ENCODE results near the gene DYNLL1.

DYNLL1 gene

DNA sequence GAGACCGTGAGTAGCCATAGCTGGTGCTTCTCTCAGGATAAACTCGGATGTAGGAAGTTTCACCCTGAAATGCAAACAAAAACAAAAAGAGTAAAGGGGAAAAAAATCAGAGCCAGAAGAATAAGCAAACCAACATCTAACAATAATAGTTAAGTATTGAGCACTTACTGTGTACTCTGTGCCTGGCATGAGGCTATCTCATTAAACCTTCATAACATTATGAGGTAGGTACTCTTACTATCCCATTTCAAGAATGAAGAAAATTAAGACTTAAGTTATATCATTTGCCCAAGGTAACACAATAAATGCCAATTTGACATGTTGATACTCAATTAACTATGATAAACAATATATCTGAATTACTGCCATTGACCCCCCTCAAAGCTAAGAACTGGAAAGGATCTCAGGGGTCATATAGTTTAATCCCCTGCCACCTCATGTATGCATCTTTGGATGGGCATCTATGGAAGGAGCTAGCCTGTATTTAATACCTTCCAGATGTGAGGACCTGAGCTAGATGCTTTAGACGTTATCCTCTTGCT, 33.7 kb upstream of the DYNLL1 start:
- no peak overlapping the region for H3K9ac ChIP-seq
- H3K27me3 ChIP-seq, result no peaks in the 10 kb centered on the region
- no peak overlapping the region for H3K27ac ChIP-seq
- no peak overlapping the region for H3K4me2 ChIP-seq
- H3K4me1 ChIP-seq, result peaks cover 6 to 21% (median 13%) of the 10 kb centered on the region in 10 experiments
- no peak for TF ChIP-seq Cebpa-rat (IDR thresholded peaks at IDR 0.05)
- no peak overlapping the region for H3K4me3 ChIP-seq
- peaks cover 95 to 100% (median 100%) of the 10 kb centered on the region in 11 experiments for H3K36me3 ChIP-seq
- peaks cover 69 to 100% (median 99%) of the 10 kb centered on the region in 11 experiments for H4K20me1 ChIP-seq
- no peaks in the 10 kb centered on the region for H3K9me3 ChIP-seq (replicated peaks in 1 of 11)

GRCh38 chr12:120463712-120464111, 32.2 kb upstream of the DYNLL1 start:
- Histone ChIP-seq H3K9ac (no peak overlapping the region), H4K20me1 (peaks cover 77 to 100% (median 99%) of the 10 kb centered on the region in 11 experiments), H3K4me1 (peaks cover 17 to 30% (median 23%) of the 10 kb centered on the region in 10 experiments), H3K4me3 (no peak overlapping the region), H3K4me2 (no peak overlapping the region), H3K27me3 (no peaks in the 10 kb centered on the region), H3K27ac (no peak overlapping the region), H3K36me3 (peaks cover 83 to 93% (median 91%) of the 10 kb centered on the region in 11 experiments), H3K9me3 (replicated peaks in 1 of 11) (no peaks in the 10 kb centered on the region)
- no peak for TF ChIP-seq Cebpa-rat (IDR thresholded peaks at IDR 0.05)

DNA sequence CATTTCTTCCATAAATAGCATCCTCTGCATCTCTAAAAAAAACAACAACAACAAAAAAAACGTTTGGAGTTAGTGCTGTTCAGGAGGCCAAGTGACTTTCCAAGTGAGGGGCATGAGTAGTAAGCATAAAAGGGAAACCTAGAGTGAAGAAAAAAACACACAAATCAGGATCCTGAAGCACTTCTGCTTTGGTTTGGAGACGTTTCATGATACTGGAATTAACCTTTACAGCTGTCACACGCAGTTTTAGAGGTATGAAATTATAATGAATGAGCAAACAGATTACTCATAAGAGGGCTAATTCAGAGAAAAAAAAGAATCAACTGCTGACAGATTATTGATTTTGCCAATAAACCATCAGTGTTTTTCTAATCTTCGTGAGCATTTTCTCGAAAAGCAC, 30.2 kb upstream of the DYNLL1 start:
- peak overlapping the region in 6 of 11 experiments; percentile 86 to 93 (median 89); a peak in 10 of 22 replicates for H3K4me2 ChIP-seq
- H3K9ac ChIP-seq, result peak overlapping the region in 6 of 11 experiments; percentile 10 to 99 (median 24); a peak in 7 of 22 replicates
- H3K4me3 ChIP-seq, result no peak overlapping the region
- peaks cover 70 to 83% (median 83%) of the 10 kb centered on the region in 11 experiments for H4K20me1 ChIP-seq
- H3K36me3 ChIP-seq, result peaks cover 63 to 72% (median 70%) of the 10 kb centered on the region in 11 experiments
- TF ChIP-seq Cebpa-rat (IDR thresholded peaks at IDR 0.05), result no peak
- no peaks in the 10 kb centered on the region for H3K9me3 ChIP-seq (replicated peaks in 1 of 11)
- no peak overlapping the region for H3K27ac ChIP-seq
- H3K4me1 ChIP-seq, result peaks cover 26 to 37% (median 31%) of the 10 kb centered on the region in 10 experiments
- no peaks in the 10 kb centered on the region for H3K27me3 ChIP-seq

DNA sequence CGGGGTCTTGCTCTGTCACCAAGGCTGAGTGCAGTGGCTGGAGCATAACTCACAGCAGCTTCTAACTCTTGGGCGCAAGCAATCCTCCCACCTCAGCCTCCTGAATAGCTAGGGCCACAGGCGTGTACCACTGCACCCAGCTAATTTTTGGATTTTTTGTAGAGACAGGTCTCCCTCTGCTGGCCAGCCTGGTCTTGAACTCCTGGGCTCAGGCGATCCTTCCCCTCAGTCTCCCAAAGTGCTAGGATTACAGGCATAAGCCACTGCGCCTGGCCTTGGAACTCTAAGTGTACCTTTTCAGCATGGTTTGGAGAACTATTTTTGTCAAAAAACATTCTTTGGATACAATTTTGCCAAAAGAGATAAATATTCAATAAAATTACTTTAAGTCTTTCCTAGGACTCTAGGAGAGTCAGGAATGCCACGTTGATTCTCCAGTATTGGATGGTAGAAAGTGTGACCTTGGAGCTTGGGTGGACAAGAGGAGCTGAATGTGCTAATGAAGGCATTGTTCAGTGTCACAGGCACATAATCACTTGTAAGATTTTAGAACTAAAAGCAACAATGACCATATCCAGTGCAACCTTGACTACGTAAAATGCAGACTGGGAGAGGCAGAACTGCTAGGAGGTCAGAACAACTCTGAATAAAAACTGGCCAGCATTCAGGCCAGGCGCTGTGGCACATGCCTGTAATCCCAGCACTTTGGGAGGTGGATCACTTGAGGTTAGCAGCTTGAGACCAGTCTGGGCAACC, 29.2 kb upstream of the DYNLL1 start:
- no peak overlapping the region for H3K27ac ChIP-seq

GRCh38 chr12:120467439-120467838, 28.5 kb upstream of the DYNLL1 start:
- Histone ChIP-seq H3K27me3 (no peaks in the 10 kb centered on the region), H3K4me3 (peak overlapping the region in 7 of 10 experiments; percentile 85 to 99 (median 96); a peak in 10 of 20 replicates), H3K27ac (no peak overlapping the region), H3K4me1 (peaks cover 35 to 50% (median 42%) of the 10 kb centered on the region in 10 experiments), H4K20me1 (peaks cover 63 to 67% (median 66%) of the 10 kb centered on the region in 11 experiments), H3K9me3 (replicated peaks in 1 of 11) (no peaks in the 10 kb centered on the region), H3K36me3 (peaks cover 46 to 55% (median 54%) of the 10 kb centered on the region in 11 experiments), H3K9ac (peak overlapping the region; percentile 92 to 99 (median 98); a peak in 18 of 22 replicates), H3K4me2 (peak overlapping the region; percentile 72 to 95 (median 90))
- no peak for TF ChIP-seq Cebpa-rat (IDR thresholded peaks at IDR 0.05)

More for the DNA sequence above, 29.2 kb upstream of the DYNLL1 start:
- no peaks in the 10 kb centered on the region for H3K9me3 ChIP-seq (replicated peaks in 1 of 11)
- no peaks in the 10 kb centered on the region for H3K27me3 ChIP-seq
- H3K4me1 ChIP-seq, result peaks cover 33 to 44% (median 40%) of the 10 kb centered on the region in 10 experiments
- H3K4me3 ChIP-seq, result peak overlapping the region in 1 of 10 experiments; percentile 9; a peak in 1 of 20 replicates
- H3K36me3 ChIP-seq, result peaks cover 53 to 62% (median 61%) of the 10 kb centered on the region in 11 experiments
- peak overlapping the region; percentile 72 to 95 (median 90) for H3K4me2 ChIP-seq
- no peak for TF ChIP-seq Cebpa-rat (IDR thresholded peaks at IDR 0.05)
- H4K20me1 ChIP-seq, result peaks cover 70 to 74% (median 73%) of the 10 kb centered on the region in 11 experiments
- peak overlapping the region; percentile 6 to 99 (median 38); a peak in 13 of 22 replicates for H3K9ac ChIP-seq

GRCh38 chr12:120468325-120468820, 27.5 kb upstream of the DYNLL1 start:
- H3K27me3 ChIP-seq, result no peaks in the 10 kb centered on the region
- H3K27ac ChIP-seq, result peak overlapping the region; percentile 92 to 99 (median 97)
- H3K4me3 ChIP-seq, result peak overlapping the region; percentile 85 to 99 (median 96)
- no peaks in the 10 kb centered on the region for H3K9me3 ChIP-seq (replicated peaks in 1 of 11)
- peaks cover 38 to 57% (median 45%) of the 10 kb centered on the region in 10 experiments for H3K4me1 ChIP-seq
- peaks cover 37 to 46% (median 44%) of the 10 kb centered on the region in 11 experiments for H3K36me3 ChIP-seq
- peak overlapping the region; percentile 72 to 95 (median 90) for H3K4me2 ChIP-seq
- H4K20me1 ChIP-seq, result peaks cover 53 to 57% (median 57%) of the 10 kb centered on the region in 11 experiments
- TF ChIP-seq Cebpa-rat (IDR thresholded peaks at IDR 0.05), result no peak
- peak overlapping the region; percentile 92 to 99 (median 98) for H3K9ac ChIP-seq

DNA sequence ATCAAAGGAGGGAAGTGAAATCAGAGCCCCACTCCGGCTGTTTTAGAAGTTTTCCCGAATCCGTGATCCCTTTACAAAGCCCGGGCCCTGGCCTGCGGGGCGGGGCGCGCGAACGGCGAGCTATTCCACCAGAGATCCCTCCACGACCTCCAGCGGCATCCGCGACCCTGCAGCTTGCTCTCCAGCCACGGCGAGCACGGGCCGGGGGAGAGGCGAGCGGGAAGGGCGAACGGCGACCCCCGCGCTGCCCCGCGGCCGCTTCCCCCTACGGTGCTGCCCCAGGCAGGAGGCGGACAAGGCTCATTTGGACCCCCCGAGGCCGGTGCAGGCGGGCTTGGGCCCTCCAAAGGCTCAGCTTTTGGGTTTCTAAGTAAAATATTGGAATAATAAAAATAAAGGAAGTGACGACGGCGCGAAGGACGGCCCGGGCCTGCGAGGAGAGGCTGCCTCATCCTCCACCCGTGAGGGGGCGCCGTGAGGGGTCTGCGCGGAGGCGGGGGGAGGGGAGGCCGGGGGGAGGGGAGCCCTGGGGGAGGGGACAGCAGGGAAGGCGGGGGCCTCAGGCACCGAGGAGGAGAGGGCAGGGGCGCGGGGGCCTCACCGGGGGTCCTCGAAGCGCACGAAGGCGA, 27.0 kb upstream of the DYNLL1 start:
- Histone ChIP-seq H3K4me1 (peaks cover 41 to 62% (median 46%) of the 10 kb centered on the region in 10 experiments), H4K20me1 (peaks cover 48 to 54% (median 51%) of the 10 kb centered on the region in 11 experiments), H3K9ac (peak overlapping the region; percentile 92 to 99 (median 98)), H3K27me3 (no peaks in the 10 kb centered on the region), H3K9me3 (replicated peaks in 1 of 11) (no peaks in the 10 kb centered on the region), H3K4me3 (peak overlapping the region; percentile 85 to 99 (median 96)), H3K4me2 (peak overlapping the region; percentile 72 to 98 (median 92)), H3K27ac (peak overlapping the region; percentile 92 to 99 (median 97)), H3K36me3 (peaks cover 31 to 40% (median 39%) of the 10 kb centered on the region in 11 experiments)
- no peak for TF ChIP-seq Cebpa-rat (IDR thresholded peaks at IDR 0.05)

- Histone ChIP-seq H3K4me1 (peaks cover 47 to 69% (median 51%) of the 10 kb centered on the region in 10 experiments), H4K20me1 (peaks cover 41 to 52% (median 45%) of the 10 kb centered on the region in 11 experiments), H3K9ac (peak within 1 kb of the TSS; percentile 92 to 99 (median 98)), H3K4me2 (peak within 1 kb of the TSS; percentile 87 to 98 (median 93)), H3K27ac (peak within 1 kb of the TSS; percentile 92 to 99 (median 97)), H3K27me3 (no peaks in the 10 kb centered on the region), H3K36me3 (peaks cover 24 to 34% (median 32%) of the 10 kb centered on the region in 11 experiments), H3K9me3 (replicated peaks in 1 of 11) (no peaks in the 10 kb centered on the region), H3K4me3 (peak within 1 kb of the TSS; percentile 85 to 99 (median 96))
- TF ChIP-seq Cebpa-rat (IDR thresholded peaks at IDR 0.05), result no peak
These were observed 26.3 kb upstream of the DYNLL1 start, which contains the start of gene SRSF9 for GRCh38 chr12:120469450-120470149. SRSF9 (minus strand) TSS chr12:120469748; CDS start chr12:120469609, 139 bp downstream.

All from BLaER1 treated with 17β-estradiol and CSF1 and Interleukin-3, amounts not matched to agents 10 nM and 100 nM (cell line).